ENCODE results near the gene NR4A3. TPM values are rescaled to one million over a fixed set of nuclear protein-coding genes. Genes with fewer than 3 reads are reported as not detected.
A peak's percentile ranks its signal among the peaks of the same experiment; 100 is the strongest.

NR4A3 gene
- total and polyA plus RNA-seq, 9 of the 15 experiments (the other 6 are each of a cell fraction or from before 2014, with no cell fraction given), result 0.04 to 0.07 TPM; not detected in 7

GRCh38 chr9:99906403-99907207, 84.9 kb downstream of the NR4A3 start, which contains the start of gene STX17 (continued):
- TF ChIP-seq HNRNPLL (IDR thresholded peaks at IDR 0.05; ENCODE audit: low read depth, low read length, poor library complexity, severe bottlenecking) (no peak), PHF20 (IDR thresholded peaks at IDR 0.05; ENCODE audit: partially characterized antibody) (peak; percentile 71), ZBTB11 (CRISPR knock-in tag; IDR thresholded peaks at IDR 0.05) (no peak), ZBTB43 (CRISPR knock-in tag; IDR thresholded peaks at IDR 0.05) (no peak), MXD1 (CRISPR knock-in tag; IDR thresholded peaks at IDR 0.05; ENCODE audit: borderline replicate concordance, poor library complexity, severe bottlenecking) (no peak), LEF1 (IDR thresholded peaks at IDR 0.05) (no peak), ZNF280B (CRISPR knock-in tag; IDR thresholded peaks at IDR 0.05) (no peak), ESRRB (CRISPR knock-in tag; IDR thresholded peaks at IDR 0.05; ENCODE audit: borderline replicate concordance) (no peak), SMARCA5 (IDR thresholded peaks at IDR 0.05) (no peak), ZNF76 (CRISPR knock-in tag; IDR thresholded peaks at IDR 0.05; ENCODE audit: borderline replicate concordance) (no peak), ZNF140 (CRISPR knock-in tag; IDR thresholded peaks at IDR 0.05) (no peak), ZNF12 (CRISPR knock-in tag; IDR thresholded peaks at IDR 0.05) (no peak), FOXP4 (CRISPR knock-in tag; IDR thresholded peaks at IDR 0.05; ENCODE audit: borderline replicate concordance) (0 out of 2 replicates have a peak, but pooled peaks have one; percentile 41), RBFOX2 (IDR thresholded peaks at IDR 0.05; ENCODE audit: low read depth, low read length) (peak; percentile 87), ZZZ3 (IDR thresholded peaks at IDR 0.05) (no peak), ZKSCAN8 (CRISPR knock-in tag; IDR thresholded peaks at IDR 0.05) (no peak), ZNF77 (CRISPR knock-in tag; IDR thresholded peaks at IDR 0.05) (no peak)
